Measurements from ENCODE around the gene RNGTT.

- TF ChIP-seq, protein P1, sequence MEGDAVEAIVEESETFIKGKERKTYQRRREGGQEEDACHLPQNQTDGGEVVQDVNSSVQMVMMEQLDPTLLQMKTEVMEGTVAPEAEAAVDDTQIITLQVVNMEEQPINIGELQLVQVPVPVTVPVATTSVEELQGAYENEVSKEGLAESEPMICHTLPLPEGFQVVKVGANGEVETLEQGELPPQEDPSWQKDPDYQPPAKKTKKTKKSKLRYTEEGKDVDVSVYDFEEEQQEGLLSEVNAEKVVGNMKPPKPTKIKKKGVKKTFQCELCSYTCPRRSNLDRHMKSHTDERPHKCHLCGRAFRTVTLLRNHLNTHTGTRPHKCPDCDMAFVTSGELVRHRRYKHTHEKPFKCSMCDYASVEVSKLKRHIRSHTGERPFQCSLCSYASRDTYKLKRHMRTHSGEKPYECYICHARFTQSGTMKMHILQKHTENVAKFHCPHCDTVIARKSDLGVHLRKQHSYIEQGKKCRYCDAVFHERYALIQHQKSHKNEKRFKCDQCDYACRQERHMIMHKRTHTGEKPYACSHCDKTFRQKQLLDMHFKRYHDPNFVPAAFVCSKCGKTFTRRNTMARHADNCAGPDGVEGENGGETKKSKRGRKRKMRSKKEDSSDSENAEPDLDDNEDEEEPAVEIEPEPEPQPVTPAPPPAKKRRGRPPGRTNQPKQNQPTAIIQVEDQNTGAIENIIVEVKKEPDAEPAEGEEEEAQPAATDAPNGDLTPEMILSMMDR (IDR thresholded peaks at IDR 0.05): no peak
- TF ChIP-seq POLR2A (IDR thresholded peaks at IDR 0.05) (no peak), EP300 (IDR thresholded peaks at IDR 0.05) (no peak), POLR2AphosphoS5 (IDR thresholded peaks at IDR 0.05) (no peak)
These were observed 4.5 kb upstream of the RNGTT start for GRCh38 chr6:88967891-88968290.
